ENCODE data around the gene HBG1. TPM values are rescaled to one million over a fixed set of nuclear protein-coding genes. Genes with fewer than 3 reads are reported as not detected.

HBG1 gene
- total and polyA plus RNA-seq, 2 of the 8 experiments (the other 6 are each of a cell fraction or from before 2014, with no cell fraction given): 0.26 TPM; not detected in 1

GRCh38 chr11:5225480-5225871, 24.2 kb downstream of the HBG1 start:
- DNase-seq (ENCODE audit: low read depth in 1 of 2, low spot score in 2 of 2): no peak
- FAIRE-seq: no peak
- peaks cover 4 to 6% of the 10 kb centered on the region in 2 experiments; a peak in 2 of 4 replicates for H3K9me3 ChIP-seq (ENCODE audit: insufficient read depth in 2 of 2, low read depth in 1 of 2, low read length in 1 of 2)
- no peak overlapping the region for H2AK5ac ChIP-seq (ENCODE audit: low read depth, low read length)
- CTCF ChIA-PET (ENCODE audit: partially characterized antibody): interaction anchor here (1.3 kb wide), 1 partner anchor 12 kb away, joined by 6 read pairs; no protein-coding TSS in a partner anchor
- no peak overlapping the region for H2BK15ac ChIP-seq (ENCODE audit: low read length)
- H4K5ac ChIP-seq (ENCODE audit: insufficient read length, low read depth, low read length): no peak overlapping the region
- H3K56ac ChIP-seq (replicated peaks; ENCODE audit: insufficient read length, low read depth, low read length): no peak overlapping the region
- H2BK12ac ChIP-seq (ENCODE audit: low read depth, low read length): no peak overlapping the region
- H3K4me2 ChIP-seq (ENCODE audit: insufficient read depth in 1 of 2, low read depth in 2 of 2, low read length in 2 of 2): no peak overlapping the region
- H3K27ac ChIP-seq (ENCODE audit: low read depth, low read length): no peak overlapping the region
- no peak overlapping the region for H2BK20ac ChIP-seq (ENCODE audit: low read length)
- TF ChIP-seq MAFK (IDR thresholded peaks at IDR 0.05; ENCODE audit: low read depth, low read length) (no peak), ATF3 (IDR thresholded peaks at IDR 0.05; ENCODE audit: insufficient read depth, low read depth, low read length) (no peak), RBBP5 (IDR thresholded peaks at IDR 0.05; ENCODE audit: borderline replicate concordance, low read depth, low read length) (no peak)
- POLR2A ChIA-PET (ENCODE audit: partially characterized antibody): no interaction called here
- no peaks in the 10 kb centered on the region for H4K20me1 ChIP-seq (replicated peaks in 1 of 2; ENCODE audit: control insufficient read depth in 1 of 2, insufficient read depth in 2 of 2, low read length in 2 of 2)
- no peak overlapping the region for H3K18ac ChIP-seq (ENCODE audit: extremely low read depth, low read length)
- no peaks in the 10 kb centered on the region for H3K79me2 ChIP-seq (ENCODE audit: control insufficient read depth in 1 of 2, insufficient read depth in 2 of 2, low read length in 2 of 2)
- no peak overlapping the region for H3K14ac ChIP-seq (ENCODE audit: insufficient read length)
- H2BK120ac ChIP-seq (replicated peaks; ENCODE audit: low read depth, low read length): no peak overlapping the region
- H3K4me1 ChIP-seq (replicated peaks in 1 of 4; ENCODE audit: control insufficient read depth in 3 of 4, insufficient read depth in 4 of 4, low read length in 3 of 4): no peaks in the 10 kb centered on the region
- H3K4ac ChIP-seq (replicated peaks; ENCODE audit: insufficient read length, low read depth, low read length): no peak overlapping the region
- no peak overlapping the region for H3K9ac ChIP-seq (replicated peaks in 1 of 4; ENCODE audit: extremely low read depth in 1 of 4, low read depth in 3 of 4, low read length in 3 of 4)
- no peaks in the 10 kb centered on the region; the same call in 1 of the 2 replicates for H3K23me2 ChIP-seq (ENCODE audit: low read depth, low read length)
- H3K79me1 ChIP-seq (ENCODE audit: low read depth, low read length): no peaks in the 10 kb centered on the region
- no peak overlapping the region for H3K23ac ChIP-seq (ENCODE audit: insufficient read length)
- H2AFZ ChIP-seq (ENCODE audit: low read length): no peak overlapping the region
- WGBS, 2 experiments (ENCODE audit: extremely low coverage in 1 of 2, insufficient coverage in 1 of 2, insufficient read length in 1 of 2, insufficient replicate concordance in 2 of 2, low coverage in 1 of 2, low lambda C conversion rate in 2 of 2, missing lambda C conversion rate in 1 of 2): 86% methylated on average over 2 of the region's 2 CpGs; no CpG with 5 or more reads in 1 of the 2 experiments
- no peaks in the 10 kb centered on the region for H3K36me3 ChIP-seq (ENCODE audit: control insufficient read depth in 2 of 4, insufficient read depth in 4 of 4, low read length in 3 of 4)
- no peak overlapping the region for H3K4me3 ChIP-seq (ENCODE audit: extremely low read depth in 1 of 4, insufficient read depth in 2 of 4, low read depth in 3 of 4, low read length in 4 of 4)
- no peaks in the 10 kb centered on the region for H3K27me3 ChIP-seq (replicated peaks in 1 of 4; ENCODE audit: control insufficient read depth in 3 of 4, extremely low read depth in 1 of 4, insufficient read depth in 3 of 4, low read length in 3 of 4)
- H2BK5ac ChIP-seq (ENCODE audit: low read depth, low read length): no peak overlapping the region
- no peak overlapping the region for H4K91ac ChIP-seq (replicated peaks; ENCODE audit: insufficient read length, low read length)
- no peak overlapping the region for H4K8ac ChIP-seq (ENCODE audit: extremely low read depth, insufficient read depth, low read length)

All from H1 (cell line).